ENCODE measurements around the gene BLMH. TPM values are rescaled to one million over a fixed set of nuclear protein-coding genes. Genes with fewer than 3 reads are reported as not detected.

BLMH gene
- total and polyA plus RNA-seq, 10 of the 15 experiments (the other 5 are each of a cell fraction or from before 2014, with no cell fraction given): 16.1 to 63.9 (median 54.0) TPM

- no peak for TF ChIP-seq SPI1 (IDR thresholded peaks at IDR 0.05; ENCODE audit: borderline replicate concordance, insufficient read depth, low read depth, low read length)
- TF ChIP-seq, protein P1, sequence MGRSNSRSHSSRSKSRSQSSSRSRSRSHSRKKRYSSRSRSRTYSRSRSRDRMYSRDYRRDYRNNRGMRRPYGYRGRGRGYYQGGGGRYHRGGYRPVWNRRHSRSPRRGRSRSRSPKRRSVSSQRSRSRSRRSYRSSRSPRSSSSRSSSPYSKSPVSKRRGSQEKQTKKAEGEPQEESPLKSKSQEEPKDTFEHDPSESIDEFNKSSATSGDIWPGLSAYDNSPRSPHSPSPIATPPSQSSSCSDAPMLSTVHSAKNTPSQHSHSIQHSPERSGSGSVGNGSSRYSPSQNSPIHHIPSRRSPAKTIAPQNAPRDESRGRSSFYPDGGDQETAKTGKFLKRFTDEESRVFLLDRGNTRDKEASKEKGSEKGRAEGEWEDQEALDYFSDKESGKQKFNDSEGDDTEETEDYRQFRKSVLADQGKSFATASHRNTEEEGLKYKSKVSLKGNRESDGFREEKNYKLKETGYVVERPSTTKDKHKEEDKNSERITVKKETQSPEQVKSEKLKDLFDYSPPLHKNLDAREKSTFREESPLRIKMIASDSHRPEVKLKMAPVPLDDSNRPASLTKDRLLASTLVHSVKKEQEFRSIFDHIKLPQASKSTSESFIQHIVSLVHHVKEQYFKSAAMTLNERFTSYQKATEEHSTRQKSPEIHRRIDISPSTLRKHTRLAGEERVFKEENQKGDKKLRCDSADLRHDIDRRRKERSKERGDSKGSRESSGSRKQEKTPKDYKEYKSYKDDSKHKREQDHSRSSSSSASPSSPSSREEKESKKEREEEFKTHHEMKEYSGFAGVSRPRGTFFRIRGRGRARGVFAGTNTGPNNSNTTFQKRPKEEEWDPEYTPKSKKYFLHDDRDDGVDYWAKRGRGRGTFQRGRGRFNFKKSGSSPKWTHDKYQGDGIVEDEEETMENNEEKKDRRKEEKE (IDR thresholded peaks at IDR 0.05): no peak
- no peak for TF ChIP-seq MYB (IDR thresholded peaks at IDR 0.05; ENCODE audit: borderline replicate concordance, low read depth, low read length)
- no peak for TF ChIP-seq GATAD2B (conservative IDR thresholded peaks at IDR 0.05; ENCODE audit: low read depth)
- no peak for TF ChIP-seq KAT2A (conservative IDR thresholded peaks at IDR 0.05; ENCODE audit: control insufficient read depth, low read depth, low read length)
- TF ChIP-seq PAX8 (IDR thresholded peaks at IDR 0.05): no peak
- TF ChIP-seq E4F1 (IDR thresholded peaks at IDR 0.05; ENCODE audit: borderline replicate concordance, partially characterized antibody): no peak
- no peak for TF ChIP-seq NR2C1 (IDR thresholded peaks at IDR 0.05)
- no peak for TF ChIP-seq MEF2A (IDR thresholded peaks at IDR 0.05; ENCODE audit: insufficient read depth, low read depth, low read length)
Observed at GRCh38 chr17:30238003-30238344, 53.8 kb downstream of the BLMH start (continued).

Data from GM12878 (cell line).